H1 (cell line): ENCODE data around the gene PRRG4. TPM values are rescaled to one million over a fixed set of nuclear protein-coding genes. Genes with fewer than 3 reads are reported as not detected.

Experiments
- CTCF ChIA-PET: fragments of 300-600 bp; sonication (Branson Sonifier 250); formaldehyde crosslinking; loops from one replicate; lab custom pipeline; 2021; ENCODE audit not compliant: partially characterized antibody; lab: Charles Lee
- POLR2A ChIA-PET: fragments of 300-600 bp; sonication (Branson Sonifier 250); formaldehyde crosslinking; loops from one replicate; lab custom pipeline; 2021; ENCODE audit warnings: inconsistent platforms; ENCODE audit not compliant: partially characterized antibody; lab: Charles Lee
- DNase-seq, 2 experiments: peaks; one replicate each; pipeline versions ENCODE4 v3.0.0 to v3.0.0-alpha.2; 2010 to 2022; ENCODE audit warnings: low spot score in 2 of 2, low read depth in 1 of 2, mixed read lengths in 1 of 2
- FAIRE-seq: peaks from 2 replicates; lab custom pipeline; 2011; peaks lifted over from hg19 to GRCh38; lab: Jason Lieb, UNC
- H2AFZ ChIP-seq: 2 replicates; pipeline ENCODE4 v1.8.1; 2012; ENCODE audit warnings: low read length, inconsistent platforms
- H2AK5ac ChIP-seq: 2 replicates; pipeline ENCODE4 v1.6.1; 2013; ENCODE audit warnings: low read depth, low read length
- H2BK120ac ChIP-seq: replicated peaks from 2 replicates; pipeline ENCODE3; 2013; ENCODE audit warnings: low read depth, low read length, inconsistent platforms
- H2BK12ac ChIP-seq: 2 replicates; pipeline ENCODE4 v1.6.1; 2013; ENCODE audit warnings: low read depth, low read length
- H2BK15ac ChIP-seq: 2 replicates; pipeline ENCODE4 v1.6.1; 2013; ENCODE audit warnings: low read length
- H2BK20ac ChIP-seq: 2 replicates; pipeline ENCODE4 v1.6.1; 2013; ENCODE audit warnings: low read length
- H2BK5ac ChIP-seq: 2 replicates; pipeline ENCODE4 v1.6.1; 2013; ENCODE audit warnings: low read depth, low read length
- H3K14ac ChIP-seq: 2 replicates; pipeline ENCODE4 v1.6.1; 2013; ENCODE audit warnings: inconsistent platforms; ENCODE audit not compliant: insufficient read length
- H3K18ac ChIP-seq: 2 replicates; pipeline ENCODE4 v1.6.1; 2013; ENCODE audit warnings: low read length; ENCODE audit errors: extremely low read depth
- H3K23ac ChIP-seq: 2 replicates; pipeline ENCODE4 v1.6.1; 2013; ENCODE audit warnings: inconsistent platforms; ENCODE audit not compliant: insufficient read length
- H3K23me2 ChIP-seq: 2 replicates; pipeline ENCODE4 v1.6.1; 2013; ENCODE audit warnings: low read depth, low read length
- H3K27ac ChIP-seq: 2 replicates; pipeline ENCODE4 v1.6.1; 2011; ENCODE audit warnings: low read depth, low read length, inconsistent platforms
- H3K27me3 ChIP-seq, 4 experiments: replicated peaks in 1 of 4; 1 replicate in 1 of 4; 2 replicates in 3 of 4; pipeline versions ENCODE4 v1.6.1 to v1.8.1; 2011 to 2013; ENCODE audit warnings: low read length in 3 of 4, mild to moderate bottlenecking in 3 of 4, inconsistent platforms in 2 of 4, mixed read lengths in 2 of 4, moderate library complexity in 1 of 4; ENCODE audit not compliant: control insufficient read depth in 3 of 4, insufficient read depth in 3 of 4; ENCODE audit errors: extremely low read depth in 1 of 4
- H3K36me3 ChIP-seq, 4 experiments: 2 replicates each; pipeline versions ENCODE4 v1.6.1 to v1.8.1; 2011 to 2013; ENCODE audit warnings: mild to moderate bottlenecking in 4 of 4, low read length in 3 of 4, moderate library complexity in 2 of 4, control low read depth in 1 of 4, inconsistent platforms in 1 of 4; ENCODE audit not compliant: insufficient read depth in 4 of 4, control insufficient read depth in 2 of 4
- H3K4ac ChIP-seq: replicated peaks from 2 replicates; pipeline ENCODE3; 2013; ENCODE audit warnings: low read length, low read depth, mixed read lengths, inconsistent platforms; ENCODE audit not compliant: insufficient read length
- H3K4me1 ChIP-seq, 4 experiments: replicated peaks in 1 of 4; 1 replicate in 1 of 4; 2 replicates in 3 of 4; pipeline versions ENCODE4 v1.6.1 to v1.8.1; 2011 to 2013; ENCODE audit warnings: low read length in 3 of 4, inconsistent platforms in 2 of 4, mixed read lengths in 1 of 4; ENCODE audit not compliant: insufficient read depth in 4 of 4, control insufficient read depth in 3 of 4
- H3K4me2 ChIP-seq, 2 experiments: 2 replicates each; pipeline versions ENCODE4 v1.6.1 to v1.8.1; 2011 to 2013; ENCODE audit warnings: low read depth in 2 of 2, low read length in 2 of 2, control low read depth in 1 of 2, inconsistent platforms in 1 of 2, mild to moderate bottlenecking in 1 of 2; ENCODE audit not compliant: insufficient read depth in 1 of 2
- H3K4me3 ChIP-seq, 4 experiments: fragments of 200-600, 300-600 bp in 1 of 4; sonication (generic), shearing (Covaris generic), sonication (Bioruptor Twin) in 1 of 4; 2 replicates each; pipeline versions ENCODE4 v1.5.1 to v1.8.1; 2011 to 2016; ENCODE audit warnings: low read length in 4 of 4, low read depth in 3 of 4, control low read depth in 2 of 4, inconsistent platforms in 2 of 4, mild to moderate bottlenecking in 2 of 4, mixed read lengths in 1 of 4, moderate library complexity in 1 of 4; ENCODE audit not compliant: insufficient read depth in 2 of 4; ENCODE audit errors: extremely low read depth in 1 of 4
- H3K56ac ChIP-seq: replicated peaks from 2 replicates; pipeline ENCODE3; 2013; ENCODE audit warnings: low read depth, mild to moderate bottlenecking, mixed read lengths, low read length, inconsistent platforms; ENCODE audit not compliant: insufficient read length
- H3K79me1 ChIP-seq: 2 replicates; pipeline ENCODE4 v1.6.1; 2013; ENCODE audit warnings: low read depth, low read length, control low read depth
- H3K79me2 ChIP-seq, 2 experiments: 2 replicates each; pipeline versions ENCODE4 v1.6.1 to v1.8.1; 2012 to 2013; ENCODE audit warnings: low read length in 2 of 2, mild to moderate bottlenecking in 2 of 2, inconsistent platforms in 1 of 2; ENCODE audit not compliant: insufficient read depth in 2 of 2, control insufficient read depth in 1 of 2
- H3K9ac ChIP-seq, 4 experiments: replicated peaks in 1 of 4; 1 replicate in 1 of 4; 2 replicates in 3 of 4; pipeline versions ENCODE4 v1.6.1 to v1.8.1; 2011 to 2013; ENCODE audit warnings: low read depth in 3 of 4, low read length in 3 of 4, control low read depth in 2 of 4, mild to moderate bottlenecking in 2 of 4, moderate library complexity in 2 of 4, inconsistent platforms in 1 of 4; ENCODE audit errors: extremely low read depth in 1 of 4
- H3K9me3 ChIP-seq, 2 experiments: 2 replicates each; pipeline versions ENCODE4 v1.6.1 to v1.8.1; 2012 to 2013; ENCODE audit warnings: mild to moderate bottlenecking in 2 of 2, moderate library complexity in 2 of 2, control low read depth in 1 of 2, inconsistent platforms in 1 of 2, low read depth in 1 of 2, low read length in 1 of 2, mixed read lengths in 1 of 2; ENCODE audit not compliant: insufficient read depth in 2 of 2
- H4K20me1 ChIP-seq, 2 experiments: replicated peaks in 1 of 2; 2 replicates each; pipeline versions ENCODE3 to v1.8.1; 2011 to 2013; ENCODE audit warnings: inconsistent platforms in 2 of 2, low read length in 2 of 2, mild to moderate bottlenecking in 1 of 2; ENCODE audit not compliant: insufficient read depth in 2 of 2, control insufficient read depth in 1 of 2
- H4K5ac ChIP-seq: 2 replicates; pipeline ENCODE4 v1.6.1; 2013; ENCODE audit warnings: low read length, low read depth, mixed read lengths, inconsistent platforms; ENCODE audit not compliant: insufficient read length
- H4K8ac ChIP-seq: 2 replicates; pipeline ENCODE4 v1.8.0; 2013; ENCODE audit warnings: mild to moderate bottlenecking, moderate library complexity, low read length, inconsistent platforms; ENCODE audit not compliant: insufficient read depth; ENCODE audit errors: extremely low read depth
- H4K91ac ChIP-seq: replicated peaks from 2 replicates; pipeline ENCODE3; 2013; ENCODE audit warnings: low read length, mixed read lengths, inconsistent platforms; ENCODE audit not compliant: insufficient read length
- CTCF ChIP-seq, 3 experiments: IDR thresholded peaks; 1 replicate in 2 of 3; 2 replicates in 1 of 3; pipeline versions ENCODE4 v1.5.1 to v1.6.1; 2011; ENCODE audit warnings: low read length in 3 of 3, mild to moderate bottlenecking in 3 of 3, inconsistent platforms in 2 of 3, low read depth in 1 of 3, moderate library complexity in 1 of 3; ENCODE audit not compliant: insufficient read depth in 1 of 3; ENCODE audit errors: control extremely low read depth in 1 of 3
- POU5F1 ChIP-seq: IDR thresholded peaks from 2 replicates; pipeline ENCODE4 v1.6.1; 2011; ENCODE audit warnings: low read depth, mild to moderate bottlenecking, low read length, moderate library complexity
- WGBS, 2 experiments: shearing (Covaris generic) in 1 of 2; methylation state at CpG; one replicate each; pipeline versions ENCODE4 v1.1.6 to v1.1.7; 2013 to 2015; ENCODE audit warnings: low lambda C conversion rate in 2 of 2, mixed read lengths in 2 of 2, inconsistent platforms in 1 of 2, low coverage in 1 of 2, missing lambda C conversion rate in 1 of 2; ENCODE audit not compliant: insufficient replicate concordance in 2 of 2, insufficient coverage in 1 of 2, insufficient read length in 1 of 2; ENCODE audit errors: extremely low coverage in 1 of 2, missing lambda C conversion rate in 1 of 2; 5-methylcytosine and 5-hydroxymethylcytosine counted together
- polyA plus RNA-seq, 7 experiments: library from polyadenylated mRNA; depleted of rRNA in 3 of 7; stranded (reverse) in 5 of 7; unstranded in 2 of 7; fragments of >200 nt in 5 of 7; fragments of 200-250 nt in 2 of 7; gene quantifications; 1 replicate in 5 of 7; 2 replicates in 1 of 7; 4 replicates in 1 of 7; pipeline versions ENCODE4 v1.2.1 to v1.2.3, GENCODE V29; 2011 to 2013; ENCODE audit warnings: missing spikeins in 2 of 7, mixed read lengths in 2 of 7
- total RNA-seq: library from RNA; stranded (reverse); fragmentation: NEBNext Ultra II Directional; extraction: Animal tissue kit (Norgen Biotek cat#: 25700); gene quantifications from 2 replicates; pipeline ENCODE4 v1.2.1, GENCODE V29; 2021

PRRG4 gene
- total and polyA plus RNA-seq, 2 of the 8 experiments (the other 6 are each of a cell fraction or from before 2014, with no cell fraction given): 0.65 to 1.7 TPM

- no peak for DNase-seq
Observed at GRCh38 chr11:32858731-32859130, 29.0 kb downstream of the PRRG4 start.

More at GRCh38 chr11:32858731-32859130, 29.0 kb downstream of the PRRG4 start:
- no peak for FAIRE-seq
- H3K79me1 ChIP-seq: no peaks in the 10 kb centered on the region
- H3K36me3 ChIP-seq: no peaks in the 10 kb centered on the region
- WGBS, 2 experiments: 96% methylated on average over 1 of the region's 1 CpG; no CpG with 5 or more reads in 1 of the 2 experiments
- H3K4ac ChIP-seq: no peak overlapping the region
- no peak overlapping the region for H2BK20ac ChIP-seq
- H3K27ac ChIP-seq: no peak overlapping the region
- H3K18ac ChIP-seq: no peak overlapping the region
- no peak overlapping the region for H3K56ac ChIP-seq
- H3K23me2 ChIP-seq: no peaks in the 10 kb centered on the region
- no peak overlapping the region for H4K5ac ChIP-seq
- H3K4me2 ChIP-seq: no peak overlapping the region
- no peaks in the 10 kb centered on the region for H3K27me3 ChIP-seq
- H4K20me1 ChIP-seq: no peaks in the 10 kb centered on the region
- H2AFZ ChIP-seq: no peak overlapping the region
- POLR2A ChIA-PET: no interaction called here
- no peak overlapping the region for H2BK5ac ChIP-seq
- no peaks in the 10 kb centered on the region for H3K79me2 ChIP-seq
- H4K8ac ChIP-seq: no peak overlapping the region
- H3K9ac ChIP-seq: no peak overlapping the region
- H3K9me3 ChIP-seq: no peaks in the 10 kb centered on the region
- H4K91ac ChIP-seq: no peak overlapping the region
- no peak overlapping the region for H3K4me3 ChIP-seq
- no peak overlapping the region for H2BK15ac ChIP-seq
- TF ChIP-seq POU5F1 (no peak), CTCF (IDR thresholded peaks at IDR 0.05; ENCODE audit: control extremely low read depth in 1 of 3, insufficient read depth in 1 of 3, low read depth in 1 of 3, low read length in 3 of 3) (peak in 1 of 3 experiments; percentile 24; a peak in 1 of 4 replicates)
- H3K14ac ChIP-seq: no peak overlapping the region
- H3K4me1 ChIP-seq: no peaks in the 10 kb centered on the region
- no peak overlapping the region for H3K23ac ChIP-seq
- H2BK12ac ChIP-seq: no peak overlapping the region
- no peak overlapping the region for H2BK120ac ChIP-seq
- no peak overlapping the region for H2AK5ac ChIP-seq
- CTCF ChIA-PET: interaction anchor here (0.7 to 1.9 kb wide), 6 partner anchors 10 to 144 kb away, joined by 3 to 9 read pairs (median 4); no protein-coding TSS in a partner anchor
